Erythroblast (primary cell): ENCODE results near the gene MICAL3.

ENCODE experiments used
- GATA1 ChIP-seq: IDR thresholded peaks from 2 replicates; pipeline ENCODE4 v1.6.1; 2011; ENCODE audit warnings: low read depth, mild to moderate bottlenecking, control low read depth, low read length, moderate library complexity
- POLR2A ChIP-seq: IDR thresholded peaks from 2 replicates; pipeline ENCODE4 v1.6.1; 2011; ENCODE audit warnings: mild to moderate bottlenecking, low read length

DNA sequence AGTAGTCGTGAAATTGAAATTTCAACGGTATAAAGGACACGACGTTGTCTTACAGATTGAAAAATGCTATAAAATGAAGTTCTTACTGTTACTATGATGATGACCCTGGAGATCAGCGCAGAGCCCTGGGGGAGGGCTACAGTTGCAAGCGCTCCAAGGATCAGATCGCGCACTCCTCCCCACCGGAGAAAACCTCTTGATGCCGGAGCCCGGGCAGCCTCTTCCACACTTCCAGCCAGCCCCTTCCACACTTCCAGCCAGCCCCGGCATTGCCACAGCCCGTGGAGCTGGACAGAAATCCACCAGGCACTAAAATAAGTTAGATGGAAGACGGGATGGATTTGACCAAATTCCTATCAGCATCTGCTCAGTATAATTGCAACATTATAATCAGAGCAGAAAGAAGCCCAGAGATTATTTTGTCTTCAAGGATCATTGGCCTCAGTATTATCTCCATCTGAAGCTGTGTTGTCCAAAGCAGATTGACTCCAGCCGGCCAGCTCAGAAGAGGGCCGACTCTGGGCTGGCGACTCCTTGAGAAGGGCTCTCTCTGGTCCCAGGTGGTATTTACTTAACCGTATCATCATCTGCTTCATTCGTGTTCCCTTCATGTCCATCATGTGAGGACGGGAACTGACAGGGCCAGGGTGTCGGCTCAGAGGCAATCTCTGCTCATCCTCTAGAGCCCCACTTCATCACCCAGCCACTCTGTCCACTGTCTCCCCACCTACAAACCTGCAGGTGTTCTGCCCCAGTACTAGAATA is 777 bp upstream of the MICAL3 start:
- TF ChIP-seq POLR2A, result no peak
- TF ChIP-seq GATA1, result no peak
